SK-N-SH treated with all-trans-retinoic acid at 6 μM for 48 hours (cell line): ENCODE data around the gene NEURL1B.

Experiments
- CSDC2 ChIP-seq: fragments of 250-450 bp; sonication (Bioruptor Pico); IDR thresholded peaks from 2 replicates; pipeline ENCODE4 v1.5.0; 2020; ENCODE audit warnings: mild to moderate bottlenecking, moderate library complexity
- GLIS3 ChIP-seq: fragments of 250-450 bp; sonication (Bioruptor Pico); IDR thresholded peaks from 2 replicates; pipeline ENCODE4 v1.5.0; 2020; ENCODE audit warnings: mild to moderate bottlenecking, moderate library complexity
- ZC3H10 ChIP-seq: fragments of 250-450 bp; sonication (Bioruptor Pico); IDR thresholded peaks from 2 replicates; pipeline ENCODE4 v1.5.1; 2021; ENCODE audit warnings: mild to moderate bottlenecking, moderate library complexity
- ZFP3 ChIP-seq: fragments of 250-450 bp; sonication (Bioruptor Pico); IDR thresholded peaks from 2 replicates; pipeline ENCODE4 v1.5.0; 2020; ENCODE audit warnings: mild to moderate bottlenecking, moderate library complexity
- ZNF565 ChIP-seq: fragments of 450-650 bp; formaldehyde crosslinking; conservative IDR thresholded peaks from 2 replicates; pipeline ENCODE4 v1.5.0; 2020; ENCODE audit warnings: low read depth, mild to moderate bottlenecking, moderate library complexity
- ZNF70 ChIP-seq: fragments of 450-650 bp; formaldehyde crosslinking; IDR thresholded peaks from 2 replicates; pipeline ENCODE4 v1.5.0; 2020; ENCODE audit warnings: mild to moderate bottlenecking, moderate library complexity

- no peak for TF ChIP-seq CSDC2 (CRISPR knock-in tag)
- TF ChIP-seq ZNF70 (CRISPR knock-in tag) = no peak
- TF ChIP-seq ZC3H10 (CRISPR knock-in tag) = no peak
- no peak for TF ChIP-seq ZNF565 (CRISPR knock-in tag)
- TF ChIP-seq ZFP3 (CRISPR knock-in tag) = no peak
- TF ChIP-seq GLIS3 (CRISPR knock-in tag) = no peak
These were observed 66.5 kb downstream of the NEURL1B start for GRCh38 chr5:172707285-172708182.
